Measurements from ENCODE around the gene PARP16. TPM values are rescaled to one million over a fixed set of nuclear protein-coding genes. Genes with fewer than 3 reads are reported as not detected.

The PARP16 gene
- total and polyA plus RNA-seq, 8 donors, result 3.1 to 7.5 (median 5.5) TPM

DNA sequence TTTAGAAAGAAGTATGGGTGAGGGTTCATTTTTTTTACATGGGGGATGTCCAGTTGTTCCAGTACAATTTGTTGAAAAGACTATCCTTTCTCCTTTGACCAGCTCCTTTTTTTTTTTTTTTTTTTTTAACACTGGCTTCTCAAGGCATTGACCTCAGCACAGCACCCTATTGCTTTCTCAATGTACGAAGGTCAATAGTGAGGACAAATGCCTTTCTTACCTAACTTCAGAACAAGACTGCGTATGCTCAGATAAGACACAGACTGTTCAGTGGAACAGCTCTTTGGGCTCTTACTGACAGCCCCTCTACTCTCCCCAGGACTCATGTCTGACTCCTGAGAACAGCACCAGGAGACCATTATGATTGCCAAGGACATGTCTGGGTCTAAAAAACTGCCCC lies 65.0 kb downstream of the PARP16 start:
- Histone ChIP-seq H3K4me1 (no peaks in the 10 kb centered on the region), H3K36me3 (no peaks in the 10 kb centered on the region), H3K4me3 (no peak overlapping the region), H3K27me3 (no peaks in the 10 kb centered on the region), H3K27ac (no peak overlapping the region), H3K9me3 (no peaks in the 10 kb centered on the region)
- ATAC-seq, result no peak
- TF ChIP-seq, protein P1, sequence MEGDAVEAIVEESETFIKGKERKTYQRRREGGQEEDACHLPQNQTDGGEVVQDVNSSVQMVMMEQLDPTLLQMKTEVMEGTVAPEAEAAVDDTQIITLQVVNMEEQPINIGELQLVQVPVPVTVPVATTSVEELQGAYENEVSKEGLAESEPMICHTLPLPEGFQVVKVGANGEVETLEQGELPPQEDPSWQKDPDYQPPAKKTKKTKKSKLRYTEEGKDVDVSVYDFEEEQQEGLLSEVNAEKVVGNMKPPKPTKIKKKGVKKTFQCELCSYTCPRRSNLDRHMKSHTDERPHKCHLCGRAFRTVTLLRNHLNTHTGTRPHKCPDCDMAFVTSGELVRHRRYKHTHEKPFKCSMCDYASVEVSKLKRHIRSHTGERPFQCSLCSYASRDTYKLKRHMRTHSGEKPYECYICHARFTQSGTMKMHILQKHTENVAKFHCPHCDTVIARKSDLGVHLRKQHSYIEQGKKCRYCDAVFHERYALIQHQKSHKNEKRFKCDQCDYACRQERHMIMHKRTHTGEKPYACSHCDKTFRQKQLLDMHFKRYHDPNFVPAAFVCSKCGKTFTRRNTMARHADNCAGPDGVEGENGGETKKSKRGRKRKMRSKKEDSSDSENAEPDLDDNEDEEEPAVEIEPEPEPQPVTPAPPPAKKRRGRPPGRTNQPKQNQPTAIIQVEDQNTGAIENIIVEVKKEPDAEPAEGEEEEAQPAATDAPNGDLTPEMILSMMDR (IDR thresholded peaks at IDR 0.05), result no peak
- no peak for DNase-seq
- intact Hi-C loops (cut with DNase I), result no loop called here
- 79 to 86% methylated on average over 2 of the region's 2 CpGs for WGBS, 2 donors
- no peak for FAIRE-seq

- no peaks in the 10 kb centered on the region for H3K36me3 ChIP-seq
- DNase-seq (no peak), FAIRE-seq (no peak), ATAC-seq (no peak)
- intact Hi-C loops (cut with DNase I), result no loop called here
- no peak overlapping the region for H3K27ac ChIP-seq
- TF ChIP-seq, protein P1 (IDR thresholded peaks at IDR 0.05), result no peak
- no peaks in the 10 kb centered on the region for H3K4me1 ChIP-seq
- no peaks in the 10 kb centered on the region for H3K27me3 ChIP-seq
- no peaks in the 10 kb centered on the region for H3K9me3 ChIP-seq
- WGBS, 2 donors, result 81 to 92% methylated on average over 3 of the region's 3 CpGs
- H3K4me3 ChIP-seq, result no peak overlapping the region
These were observed 67.5 kb downstream of the PARP16 start for GRCh38 chr15:65219137-65219536.

- Histone ChIP-seq H3K9me3 (no peaks in the 10 kb centered on the region), H3K27ac (no peak overlapping the region), H3K27me3 (no peaks in the 10 kb centered on the region), H3K36me3 (no peaks in the 10 kb centered on the region), H3K4me3 (no peak overlapping the region), H3K4me1 (no peaks in the 10 kb centered on the region)
- TF ChIP-seq, protein P1 (IDR thresholded peaks at IDR 0.05), result no peak
- intact Hi-C loops (cut with DNase I), result no loop called here
- ATAC-seq (no peak), DNase-seq (no peak), FAIRE-seq (no peak)
- WGBS, 2 donors, result 73 to 83% methylated on average over 10 of the region's 10 CpGs
These were observed 68.9 kb downstream of the PARP16 start for GRCh38 chr15:65217526-65218482.

DNA sequence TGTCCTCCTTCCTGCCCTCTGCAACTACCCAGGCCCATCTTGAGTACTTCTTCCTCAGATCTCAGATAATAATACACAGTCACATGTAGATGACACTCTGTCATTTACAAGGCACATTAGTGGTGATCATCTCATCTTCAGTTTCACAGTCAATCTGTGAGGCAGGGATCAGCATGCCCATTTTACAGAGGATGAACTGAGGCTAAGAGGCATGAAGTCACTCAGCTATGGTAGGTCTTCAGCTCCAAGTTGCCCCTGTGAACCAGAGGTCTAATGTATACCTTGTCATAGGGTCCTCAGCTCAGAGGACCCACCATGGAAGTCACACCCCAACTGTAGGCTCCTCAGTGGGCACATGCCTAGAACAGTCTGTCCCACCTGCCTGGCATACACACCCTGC lies 71.2 kb downstream of the PARP16 start:
- H3K4me3 ChIP-seq, result no peak overlapping the region
- no peaks in the 10 kb centered on the region for H3K27me3 ChIP-seq
- H3K36me3 ChIP-seq, result no peaks in the 10 kb centered on the region
- no peak for FAIRE-seq
- no peak for ATAC-seq
- intact Hi-C loops (cut with DNase I), result no loop called here
- TF ChIP-seq, protein P1 (IDR thresholded peaks at IDR 0.05), result no peak
- H3K27ac ChIP-seq, result no peak overlapping the region
- no peaks in the 10 kb centered on the region for H3K9me3 ChIP-seq
- DNase-seq, result no peak
- H3K4me1 ChIP-seq, result no peaks in the 10 kb centered on the region

DNA sequence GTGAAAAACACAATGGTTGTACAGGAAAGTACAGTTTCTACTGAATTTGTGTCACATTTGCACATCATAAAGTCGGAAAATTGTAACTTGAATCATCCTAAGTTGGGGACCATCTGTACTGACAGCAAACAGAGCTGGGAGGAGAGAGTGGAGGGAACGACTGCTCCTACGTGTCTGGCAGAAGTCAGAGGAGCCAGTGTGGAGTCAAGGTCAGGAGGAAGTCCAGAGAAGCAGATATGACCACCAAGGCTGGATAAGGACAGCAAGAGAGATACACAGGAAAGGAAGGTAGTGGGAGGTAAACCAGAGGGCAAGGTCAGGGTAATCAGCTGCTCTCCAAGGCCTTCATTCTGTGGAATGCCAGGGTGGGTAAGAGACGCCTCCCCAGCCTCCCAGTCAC lies 72.7 kb downstream of the PARP16 start:
- intact Hi-C loops (cut with DNase I), result no loop called here

More for the DNA sequence above, 72.7 kb downstream of the PARP16 start:
- FAIRE-seq (no peak), DNase-seq (no peak), ATAC-seq (no peak)
- Histone ChIP-seq H3K4me1 (no peaks in the 10 kb centered on the region), H3K27ac (no peak overlapping the region), H3K4me3 (no peak overlapping the region), H3K27me3 (no peaks in the 10 kb centered on the region), H3K9me3 (no peaks in the 10 kb centered on the region), H3K36me3 (no peaks in the 10 kb centered on the region)
- WGBS, 2 donors, result 62 to 72% methylated on average over 4 of the region's 4 CpGs
- TF ChIP-seq, protein P1 (IDR thresholded peaks at IDR 0.05), result no peak

Measured in pancreas (tissue), 10 donors.